HEK293 (cell line): ENCODE measurements around the gene UTP15.

Experiments
- KLF1 ChIP-seq: fragments of 450-650 bp; formaldehyde crosslinking; IDR thresholded peaks from 2 replicates; pipeline ENCODE4 v1.5.1; 2016; ENCODE audit warnings: missing biosample characterization, missing genetic modification characterization
- PRDM1 ChIP-seq: fragments of 450-650 bp; formaldehyde crosslinking; IDR thresholded peaks from 2 replicates; pipeline ENCODE4; 2016; ENCODE audit warnings: missing biosample characterization, missing genetic modification characterization
- ZNF133 ChIP-seq: fragments of 450-650 bp; formaldehyde crosslinking; IDR thresholded peaks from 2 replicates; pipeline ENCODE4 v1.5.1; 2016; ENCODE audit warnings: missing biosample characterization, missing genetic modification characterization
- ZNF169 ChIP-seq: fragments of 450-650 bp; formaldehyde crosslinking; IDR thresholded peaks from 2 replicates; pipeline ENCODE4 v1.5.1; 2016; ENCODE audit warnings: missing biosample characterization, missing genetic modification characterization
- ZNF404 ChIP-seq: fragments of 450-650 bp; formaldehyde crosslinking; IDR thresholded peaks from 2 replicates; pipeline ENCODE4 v1.5.1; 2017; ENCODE audit warnings: missing biosample characterization, missing genetic modification characterization
- TF ChIP-seq, protein P1 (sequence below): fragments of 450-650 bp; formaldehyde crosslinking; IDR thresholded peaks from 2 replicates; pipeline ENCODE4 v1.5.1; 2016; ENCODE audit warnings: missing biosample characterization, missing genetic modification characterization, low read depth
- TF ChIP-seq, protein P2 (sequence below): fragments of 450-650 bp; formaldehyde crosslinking; IDR thresholded peaks from 2 replicates; pipeline ENCODE4 v1.5.1; 2016; ENCODE audit warnings: missing biosample characterization, missing genetic modification characterization
- TF ChIP-seq, protein P3 (sequence below): fragments of 450-650 bp; formaldehyde crosslinking; IDR thresholded peaks from 2 replicates; pipeline ENCODE4 v1.5.1; 2017; ENCODE audit warnings: missing biosample characterization, missing genetic modification characterization
- TF ChIP-seq, protein P4 (sequence below): fragments of 450-650 bp; formaldehyde crosslinking; IDR thresholded peaks from 2 replicates; pipeline ENCODE4 v1.5.1; 2016; ENCODE audit warnings: missing biosample characterization, missing genetic modification characterization, low read depth
- TF ChIP-seq, protein P5 (sequence below): sonication (generic); formaldehyde crosslinking; IDR thresholded peaks from 2 replicates; pipeline ENCODE4 v1.8.1; 2022; ENCODE audit warnings: mild to moderate bottlenecking, moderate library complexity, missing genetic modification reagents

DNA sequence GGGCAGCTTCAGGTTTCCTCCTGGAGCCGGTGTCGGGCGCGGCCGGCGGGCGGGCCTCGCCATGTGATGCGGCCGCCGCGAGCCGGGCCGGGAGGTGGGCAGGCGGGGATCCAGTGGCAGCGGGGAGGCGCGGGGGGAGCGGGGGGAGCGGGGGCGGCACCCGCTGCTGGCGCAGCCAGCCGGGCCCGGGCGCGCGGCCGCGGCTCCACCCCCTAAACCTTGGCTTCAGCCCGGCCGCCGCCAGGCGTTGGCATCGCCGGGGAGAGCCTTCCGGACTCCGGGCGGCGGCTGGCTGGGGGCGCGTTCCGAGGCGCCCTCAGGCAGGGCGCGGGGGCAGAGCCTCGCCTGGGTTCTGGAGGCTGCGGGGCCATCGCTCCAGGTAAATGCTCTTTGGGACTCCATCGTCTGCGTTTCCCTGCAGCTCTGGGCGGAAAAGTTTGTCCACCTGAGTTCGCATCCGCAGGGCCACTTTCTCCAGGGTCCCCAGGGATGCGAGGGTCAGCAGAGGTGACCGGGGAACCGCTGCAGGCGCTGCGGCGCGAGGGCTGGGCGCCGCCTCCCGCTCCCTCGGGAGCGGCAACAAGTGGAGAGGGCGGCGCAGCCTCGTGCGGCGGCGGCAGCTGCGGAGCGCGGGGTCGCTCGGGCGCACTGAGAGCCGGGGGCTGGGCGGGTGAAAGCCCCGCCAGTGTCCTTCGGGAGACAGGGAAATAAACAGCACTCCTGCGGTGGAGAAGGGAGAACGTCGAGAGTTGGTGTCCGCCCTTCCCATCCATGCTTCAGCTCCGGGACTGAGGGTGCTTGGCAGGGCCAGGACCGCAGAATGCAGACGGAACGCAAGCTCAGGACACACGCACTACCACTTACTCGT is 60.6 kb downstream of the UTP15 start, which contains the start of gene ARHGEF28:
- TF ChIP-seq ZNF133 (tag by site-specific recombination): no peak
- TF ChIP-seq, protein P1, sequence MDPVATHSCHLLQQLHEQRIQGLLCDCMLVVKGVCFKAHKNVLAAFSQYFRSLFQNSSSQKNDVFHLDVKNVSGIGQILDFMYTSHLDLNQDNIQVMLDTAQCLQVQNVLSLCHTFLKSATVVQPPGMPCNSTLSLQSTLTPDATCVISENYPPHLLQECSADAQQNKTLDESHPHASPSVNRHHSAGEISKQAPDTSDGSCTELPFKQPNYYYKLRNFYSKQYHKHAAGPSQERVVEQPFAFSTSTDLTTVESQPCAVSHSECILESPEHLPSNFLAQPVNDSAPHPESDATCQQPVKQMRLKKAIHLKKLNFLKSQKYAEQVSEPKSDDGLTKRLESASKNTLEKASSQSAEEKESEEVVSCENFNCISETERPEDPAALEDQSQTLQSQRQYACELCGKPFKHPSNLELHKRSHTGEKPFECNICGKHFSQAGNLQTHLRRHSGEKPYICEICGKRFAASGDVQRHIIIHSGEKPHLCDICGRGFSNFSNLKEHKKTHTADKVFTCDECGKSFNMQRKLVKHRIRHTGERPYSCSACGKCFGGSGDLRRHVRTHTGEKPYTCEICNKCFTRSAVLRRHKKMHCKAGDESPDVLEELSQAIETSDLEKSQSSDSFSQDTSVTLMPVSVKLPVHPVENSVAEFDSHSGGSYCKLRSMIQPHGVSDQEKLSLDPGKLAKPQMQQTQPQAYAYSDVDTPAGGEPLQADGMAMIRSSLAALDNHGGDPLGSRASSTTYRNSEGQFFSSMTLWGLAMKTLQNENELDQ: no peak
- peak; percentile 20; the same call in 1 of the 2 replicates for TF ChIP-seq PRDM1 (tag by site-specific recombination)
- TF ChIP-seq KLF1 (tag by site-specific recombination): peak; percentile 81
- TF ChIP-seq, protein P2, sequence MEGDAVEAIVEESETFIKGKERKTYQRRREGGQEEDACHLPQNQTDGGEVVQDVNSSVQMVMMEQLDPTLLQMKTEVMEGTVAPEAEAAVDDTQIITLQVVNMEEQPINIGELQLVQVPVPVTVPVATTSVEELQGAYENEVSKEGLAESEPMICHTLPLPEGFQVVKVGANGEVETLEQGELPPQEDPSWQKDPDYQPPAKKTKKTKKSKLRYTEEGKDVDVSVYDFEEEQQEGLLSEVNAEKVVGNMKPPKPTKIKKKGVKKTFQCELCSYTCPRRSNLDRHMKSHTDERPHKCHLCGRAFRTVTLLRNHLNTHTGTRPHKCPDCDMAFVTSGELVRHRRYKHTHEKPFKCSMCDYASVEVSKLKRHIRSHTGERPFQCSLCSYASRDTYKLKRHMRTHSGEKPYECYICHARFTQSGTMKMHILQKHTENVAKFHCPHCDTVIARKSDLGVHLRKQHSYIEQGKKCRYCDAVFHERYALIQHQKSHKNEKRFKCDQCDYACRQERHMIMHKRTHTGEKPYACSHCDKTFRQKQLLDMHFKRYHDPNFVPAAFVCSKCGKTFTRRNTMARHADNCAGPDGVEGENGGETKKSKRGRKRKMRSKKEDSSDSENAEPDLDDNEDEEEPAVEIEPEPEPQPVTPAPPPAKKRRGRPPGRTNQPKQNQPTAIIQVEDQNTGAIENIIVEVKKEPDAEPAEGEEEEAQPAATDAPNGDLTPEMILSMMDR (tag by site-specific recombination): peak; percentile 70
- TF ChIP-seq, protein P3, sequence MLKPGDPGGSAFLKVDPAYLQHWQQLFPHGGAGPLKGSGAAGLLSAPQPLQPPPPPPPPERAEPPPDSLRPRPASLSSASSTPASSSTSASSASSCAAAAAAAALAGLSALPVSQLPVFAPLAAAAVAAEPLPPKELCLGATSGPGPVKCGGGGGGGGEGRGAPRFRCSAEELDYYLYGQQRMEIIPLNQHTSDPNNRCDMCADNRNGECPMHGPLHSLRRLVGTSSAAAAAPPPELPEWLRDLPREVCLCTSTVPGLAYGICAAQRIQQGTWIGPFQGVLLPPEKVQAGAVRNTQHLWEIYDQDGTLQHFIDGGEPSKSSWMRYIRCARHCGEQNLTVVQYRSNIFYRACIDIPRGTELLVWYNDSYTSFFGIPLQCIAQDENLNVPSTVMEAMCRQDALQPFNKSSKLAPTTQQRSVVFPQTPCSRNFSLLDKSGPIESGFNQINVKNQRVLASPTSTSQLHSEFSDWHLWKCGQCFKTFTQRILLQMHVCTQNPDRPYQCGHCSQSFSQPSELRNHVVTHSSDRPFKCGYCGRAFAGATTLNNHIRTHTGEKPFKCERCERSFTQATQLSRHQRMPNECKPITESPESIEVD (tag by site-specific recombination): no peak
- no peak for TF ChIP-seq ZNF169 (tag by site-specific recombination)
- TF ChIP-seq ZNF404: no peak
- TF ChIP-seq, protein P4, sequence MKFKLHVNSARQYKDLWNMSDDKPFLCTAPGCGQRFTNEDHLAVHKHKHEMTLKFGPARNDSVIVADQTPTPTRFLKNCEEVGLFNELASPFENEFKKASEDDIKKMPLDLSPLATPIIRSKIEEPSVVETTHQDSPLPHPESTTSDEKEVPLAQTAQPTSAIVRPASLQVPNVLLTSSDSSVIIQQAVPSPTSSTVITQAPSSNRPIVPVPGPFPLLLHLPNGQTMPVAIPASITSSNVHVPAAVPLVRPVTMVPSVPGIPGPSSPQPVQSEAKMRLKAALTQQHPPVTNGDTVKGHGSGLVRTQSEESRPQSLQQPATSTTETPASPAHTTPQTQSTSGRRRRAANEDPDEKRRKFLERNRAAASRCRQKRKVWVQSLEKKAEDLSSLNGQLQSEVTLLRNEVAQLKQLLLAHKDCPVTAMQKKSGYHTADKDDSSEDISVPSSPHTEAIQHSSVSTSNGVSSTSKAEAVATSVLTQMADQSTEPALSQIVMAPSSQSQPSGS (tag by site-specific recombination): no peak
- TF ChIP-seq, protein P5, sequence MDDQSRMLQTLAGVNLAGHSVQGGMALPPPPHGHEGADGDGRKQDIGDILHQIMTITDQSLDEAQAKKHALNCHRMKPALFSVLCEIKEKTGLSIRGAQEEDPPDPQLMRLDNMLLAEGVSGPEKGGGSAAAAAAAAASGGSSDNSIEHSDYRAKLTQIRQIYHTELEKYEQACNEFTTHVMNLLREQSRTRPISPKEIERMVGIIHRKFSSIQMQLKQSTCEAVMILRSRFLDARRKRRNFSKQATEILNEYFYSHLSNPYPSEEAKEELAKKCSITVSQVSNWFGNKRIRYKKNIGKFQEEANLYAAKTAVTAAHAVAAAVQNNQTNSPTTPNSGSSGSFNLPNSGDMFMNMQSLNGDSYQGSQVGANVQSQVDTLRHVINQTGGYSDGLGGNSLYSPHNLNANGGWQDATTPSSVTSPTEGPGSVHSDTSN (CRISPR knock-in tag): no peak; the same call in 1 of the 2 replicates
